Body of pancreas (tissue), 4 donors: ENCODE results near the gene ARAP1. TPM values are rescaled to one million over a fixed set of nuclear protein-coding genes. Genes with fewer than 3 reads are reported as not detected.
A peak's percentile ranks its signal among the peaks of the same experiment; 100 is the strongest.
"Not testable (repeated sequence)": the region's sequence is repeated elsewhere in the genome, so short reads cannot be mapped to it uniquely, and the experiment has no call there.

Experiments used
- ATAC-seq: fragments of 150-250 bp; one replicate; pipeline ENCODE4 v1.9.1; 2016
- DNase-seq, 4 donors: peaks; one replicate each; pipeline ENCODE4 v3.0.0-alpha.2; 2019
- H3K27ac ChIP-seq, 4 donors: fragments of 200-600 bp; sonication (generic); 1 replicate in 3 of 4; 2 replicates in 1 of 4; pipeline versions ENCODE4 v1.5.1 to v1.6.1; 2016 to 2019; ENCODE audit warnings: mild to moderate bottlenecking in 1 of 4, mixed read lengths in 1 of 4, moderate library complexity in 1 of 4
- H3K27me3 ChIP-seq, 2 donors: fragments of 200-600 bp; sonication (generic); one replicate each; pipeline ENCODE4 v1.6.0; 2016; ENCODE audit warnings: mild to moderate bottlenecking in 1 of 2
- H3K36me3 ChIP-seq, 2 donors: fragments of 200-600 bp; sonication (generic); replicated peaks in 1 of 2; 2 replicates each; pipeline ENCODE4 v1.5.1; 2016; ENCODE audit warnings: low read depth in 2 of 2; ENCODE audit not compliant: insufficient read depth in 1 of 2
- H3K4me1 ChIP-seq: fragments of 200-600 bp; sonication (generic); one replicate; pipeline ENCODE4 v1.6.0; 2016
- H3K4me3 ChIP-seq, 2 donors: fragments of 200-600 bp; sonication (generic); 1 replicate in 1 of 2; 2 replicates in 1 of 2; pipeline ENCODE4 v1.5.1; 2016 to 2019
- H3K9me3 ChIP-seq, 3 donors: fragments of 200-600 bp; sonication (generic); 1 replicate in 2 of 3; 2 replicates in 1 of 3; pipeline ENCODE4 v1.5.1; 2016
- POLR2A ChIP-seq, 3 donors: fragments of 450-650 bp; IDR thresholded peaks; one replicate each; pipeline ENCODE4 v1.6.1; 2016; ENCODE audit warnings: antibody characterized with exemption in 3 of 3, mild to moderate bottlenecking in 2 of 3
- WGBS, 2 donors: methylation state at CpG; one replicate each; pipeline ENCODE4 v1.1.5; 2017; 5-methylcytosine and 5-hydroxymethylcytosine counted together
- intact Hi-C: fragments of 100-400 bp; cut with DNase I; formaldehyde crosslinking; loops from one replicate; pipeline ENCODE4 v1.15.1; 2023
- total RNA-seq, 2 donors: library from RNA; depleted of rRNA; stranded (reverse); fragments of >200 nt; gene quantifications; one replicate each; pipeline ENCODE4 v1.1.0, GENCODE V29; 2016
- TF ChIP-seq, protein P1 (sequence below), 7 experiments: fragments of 450-650 bp in 4 of 7; fragments of 200-600 bp in 3 of 7; sonication (generic) in 3 of 7; IDR thresholded peaks; one replicate each; pipeline ENCODE4 v1.5.1; 2016 to 2019; ENCODE audit warnings: antibody characterized with exemption in 7 of 7

Gene ARAP1
- total RNA-seq, 2 donors from 2014 or later = 63.3 to 208 TPM

DNA sequence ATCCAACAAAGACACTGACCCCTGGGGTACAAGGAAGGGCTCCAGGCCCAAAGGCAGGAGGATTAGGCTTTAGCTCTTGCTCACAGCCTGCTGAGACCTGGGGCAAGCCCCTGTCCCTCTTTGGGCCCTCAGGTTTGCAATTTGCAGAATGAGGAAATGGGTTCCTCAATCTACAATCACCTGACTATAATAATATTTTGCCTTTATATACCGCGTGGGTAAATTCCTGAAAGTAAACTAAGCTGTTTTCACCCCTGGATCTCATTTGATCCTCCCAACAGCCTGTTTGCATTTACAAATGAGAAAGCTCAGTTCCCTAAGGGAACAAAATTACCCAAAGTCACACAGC, 40.8 kb upstream of the ARAP1 start:
- TF ChIP-seq, protein P1, sequence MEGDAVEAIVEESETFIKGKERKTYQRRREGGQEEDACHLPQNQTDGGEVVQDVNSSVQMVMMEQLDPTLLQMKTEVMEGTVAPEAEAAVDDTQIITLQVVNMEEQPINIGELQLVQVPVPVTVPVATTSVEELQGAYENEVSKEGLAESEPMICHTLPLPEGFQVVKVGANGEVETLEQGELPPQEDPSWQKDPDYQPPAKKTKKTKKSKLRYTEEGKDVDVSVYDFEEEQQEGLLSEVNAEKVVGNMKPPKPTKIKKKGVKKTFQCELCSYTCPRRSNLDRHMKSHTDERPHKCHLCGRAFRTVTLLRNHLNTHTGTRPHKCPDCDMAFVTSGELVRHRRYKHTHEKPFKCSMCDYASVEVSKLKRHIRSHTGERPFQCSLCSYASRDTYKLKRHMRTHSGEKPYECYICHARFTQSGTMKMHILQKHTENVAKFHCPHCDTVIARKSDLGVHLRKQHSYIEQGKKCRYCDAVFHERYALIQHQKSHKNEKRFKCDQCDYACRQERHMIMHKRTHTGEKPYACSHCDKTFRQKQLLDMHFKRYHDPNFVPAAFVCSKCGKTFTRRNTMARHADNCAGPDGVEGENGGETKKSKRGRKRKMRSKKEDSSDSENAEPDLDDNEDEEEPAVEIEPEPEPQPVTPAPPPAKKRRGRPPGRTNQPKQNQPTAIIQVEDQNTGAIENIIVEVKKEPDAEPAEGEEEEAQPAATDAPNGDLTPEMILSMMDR (IDR thresholded peaks at IDR 0.05) = no peak
- no peak for TF ChIP-seq POLR2A (IDR thresholded peaks at IDR 0.05)
- 39 to 48% methylated on average over 2 of the region's 2 CpGs for WGBS, 2 donors
- Histone ChIP-seq H3K4me3 (no peak overlapping the region), H3K27me3 (no peaks in the 10 kb centered on the region), H3K9me3 (no peaks in the 10 kb centered on the region), H3K4me1 (peaks cover 16% of the 10 kb centered on the region), H3K36me3 (no peaks in the 10 kb centered on the region), H3K27ac (peak overlapping the region in 3 of 4 donors; percentile 74 to 94 (median 92))
- ATAC-seq (no peak), DNase-seq (no peak)
- intact Hi-C loops = no loop called here

DNA sequence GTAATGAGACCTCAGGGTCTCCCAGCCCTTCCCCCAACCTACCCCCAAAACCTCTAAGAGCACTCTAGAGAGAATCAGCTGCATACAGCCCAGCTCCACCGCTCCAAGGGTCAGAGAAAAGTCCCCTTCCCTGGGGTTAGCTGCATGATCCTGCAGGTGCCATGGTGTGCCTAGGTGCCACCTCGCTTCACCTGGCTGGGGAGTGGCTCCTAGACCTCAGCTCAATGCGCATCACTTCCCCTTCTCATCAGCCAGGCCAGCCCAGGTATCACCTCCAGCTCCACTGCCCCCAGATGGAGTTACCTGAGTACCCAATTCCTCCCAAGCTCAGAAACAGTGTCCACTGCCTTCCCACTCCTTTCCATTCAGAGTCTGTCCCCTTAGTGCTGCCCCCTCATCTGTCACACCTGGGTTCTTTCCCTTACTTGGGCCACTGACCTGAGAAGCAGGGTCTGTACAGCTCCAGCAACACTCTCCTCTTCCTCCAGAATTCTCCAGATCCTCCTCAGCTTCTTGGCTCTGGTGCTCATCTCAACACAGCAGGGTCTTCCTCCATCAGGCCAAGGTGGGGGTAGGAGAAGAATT, 40.3 kb upstream of the ARAP1 start:
- no peak for TF ChIP-seq POLR2A (IDR thresholded peaks at IDR 0.05)
- TF ChIP-seq, protein P1 (IDR thresholded peaks at IDR 0.05) = no peak

DNA sequence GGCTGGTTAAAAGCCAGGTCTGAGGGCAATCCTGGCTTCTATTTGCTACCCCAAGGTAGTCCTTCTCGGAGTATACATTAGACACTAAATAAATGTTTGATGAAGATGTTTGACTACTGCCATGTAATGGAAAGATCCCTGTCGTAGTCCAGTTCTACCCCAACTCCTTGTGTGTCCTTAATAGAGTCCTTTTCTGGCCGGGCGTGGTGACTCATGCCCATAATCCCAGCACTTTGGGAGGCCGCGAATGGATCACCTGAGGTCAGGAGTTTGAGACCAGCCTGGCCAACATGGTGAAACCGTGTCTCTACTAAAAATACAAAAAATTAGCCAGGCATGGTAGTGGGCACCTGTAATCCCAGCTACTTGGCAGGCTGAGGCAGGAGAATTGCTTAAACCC, 39.0 kb upstream of the ARAP1 start:
- H3K4me3 ChIP-seq, H3K27ac ChIP-seq, H3K36me3 ChIP-seq, ATAC-seq, H3K27me3 ChIP-seq, intact Hi-C loops, DNase-seq, H3K9me3 ChIP-seq: not testable (repeated sequence)
- H3K4me1 ChIP-seq = peaks cover 34% of the 10 kb centered on the region
- WGBS, 2 donors = 71 to 80% methylated on average over 6 to 7 of the region's 7 CpGs

More for the DNA sequence above, 40.3 kb upstream of the ARAP1 start:
- H3K27me3 ChIP-seq = no peaks in the 10 kb centered on the region
- intact Hi-C loops = no loop called here
- no peaks in the 10 kb centered on the region for H3K36me3 ChIP-seq
- ATAC-seq (no peak), DNase-seq (no peak)
- H3K9me3 ChIP-seq = no peaks in the 10 kb centered on the region
- peaks cover 21% of the 10 kb centered on the region for H3K4me1 ChIP-seq
- H3K27ac ChIP-seq = peak overlapping the region in 3 of 4 donors; percentile 74 to 94 (median 92)
- H3K4me3 ChIP-seq = no peak overlapping the region
- 86% methylated on average over 3 of the region's 3 CpGs; no CpG with 5 or more reads in 1 of the 2 donors for WGBS, 2 donors

DNA sequence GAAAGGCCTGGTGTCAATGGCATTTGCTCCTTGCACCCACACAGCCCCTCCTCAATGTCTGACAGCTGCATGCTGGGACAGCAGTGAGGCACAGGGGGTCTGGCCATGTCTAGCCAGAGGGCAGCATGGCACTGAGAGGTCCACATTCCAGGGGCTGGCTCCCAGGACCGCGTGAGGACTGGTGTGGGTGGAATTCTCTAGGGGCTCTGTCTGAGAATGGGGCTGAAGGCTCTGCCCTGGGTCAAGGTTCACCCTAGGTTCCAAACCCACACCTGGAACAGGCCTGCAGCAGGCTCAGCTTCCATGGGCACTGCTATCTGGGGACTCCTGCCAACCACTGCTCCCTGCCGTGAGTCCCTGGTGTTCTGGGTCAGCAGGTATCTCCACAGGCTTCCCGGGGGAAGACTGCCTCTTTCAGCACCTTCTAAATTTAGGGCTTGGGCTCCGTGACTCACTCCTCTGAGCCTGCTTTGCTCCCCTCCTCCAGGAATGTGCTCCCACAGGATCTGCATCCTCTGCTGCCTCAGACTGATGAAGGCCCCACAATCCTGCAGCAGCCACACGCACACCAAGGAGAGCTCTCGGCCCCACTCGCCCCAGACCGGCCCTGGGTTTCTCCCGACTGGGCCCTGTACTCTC, 37.4 kb upstream of the ARAP1 start:
- Histone ChIP-seq H3K4me1 (peaks cover 38% of the 10 kb centered on the region), H3K9me3 (no peaks in the 10 kb centered on the region), H3K36me3 (no peaks in the 10 kb centered on the region), H3K27ac (no peak overlapping the region), H3K4me3 (no peak overlapping the region), H3K27me3 (no peaks in the 10 kb centered on the region)
- 73 to 89% methylated on average over 5 to 10 of the region's 10 CpGs for WGBS, 2 donors
- ATAC-seq (no peak), DNase-seq (no peak)
- TF ChIP-seq, protein P1 (IDR thresholded peaks at IDR 0.05) = no peak
- intact Hi-C loops = loop anchor here (5.0 kb wide), 1 partner anchor 62 kb away; no protein-coding TSS in a partner anchor

DNA sequence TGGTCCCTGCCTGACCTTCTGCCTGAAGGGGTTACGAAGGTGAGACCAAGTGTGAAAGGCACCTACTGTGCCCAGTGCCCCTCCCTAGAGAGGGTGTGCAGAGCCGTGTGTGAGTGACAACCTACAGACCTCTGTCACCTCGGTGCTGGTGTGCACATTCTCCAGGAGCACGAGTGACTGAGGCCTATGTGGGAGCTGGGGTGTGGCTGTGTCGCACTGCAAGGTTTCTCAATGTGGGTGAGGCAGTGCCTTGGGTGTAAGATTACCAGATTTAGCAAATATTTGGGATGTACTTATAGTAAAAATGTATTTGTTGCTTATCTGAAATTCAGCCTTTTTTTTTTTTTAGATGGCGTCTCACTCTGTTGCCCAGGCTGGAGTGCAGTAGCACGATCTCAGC, 36.0 kb upstream of the ARAP1 start:
- intact Hi-C loops = loop anchor here (5.0 kb wide), 1 partner anchor 61 kb away; no protein-coding TSS in a partner anchor
- no peak for DNase-seq
- H3K27ac ChIP-seq = peak overlapping the region in 1 of 4 donors; percentile 61

More for the DNA sequence above, 36.0 kb upstream of the ARAP1 start:
- TF ChIP-seq, protein P1 (IDR thresholded peaks at IDR 0.05) = no peak
- no peak for TF ChIP-seq POLR2A (IDR thresholded peaks at IDR 0.05)
- no peaks in the 10 kb centered on the region for H3K36me3 ChIP-seq
- H3K4me3 ChIP-seq = no peak overlapping the region
- H3K27me3 ChIP-seq = no peaks in the 10 kb centered on the region
- H3K4me1 ChIP-seq = peaks cover 29% of the 10 kb centered on the region
- WGBS, 2 donors = 62 to 73% methylated on average over 6 to 7 of the region's 7 CpGs
- no peak for ATAC-seq
- no peaks in the 10 kb centered on the region for H3K9me3 ChIP-seq
